Suprapubic skin (tissue), 4 donors: ENCODE data around the gene COLEC11. TPM values are rescaled to one million over a fixed set of nuclear protein-coding genes. Genes with fewer than 3 reads are reported as not detected.

Experiments used
- DNase-seq, 2 donors: peaks; one replicate each; pipeline ENCODE4 v3.0.0-alpha.2; 2019; ENCODE audit warnings: low spot score in 2 of 2
- H3K27ac ChIP-seq: fragments of 200-600 bp; sonication (generic); one replicate; pipeline ENCODE4 v1.5.1; 2019
- H3K27me3 ChIP-seq: fragments of 200-600 bp; sonication (generic); one replicate; pipeline ENCODE4 v1.5.1; 2019
- H3K36me3 ChIP-seq: fragments of 200-600 bp; sonication (generic); one replicate; pipeline ENCODE4 v1.5.1; 2019
- H3K4me1 ChIP-seq: fragments of 200-600 bp; sonication (generic); one replicate; pipeline ENCODE4 v1.5.1; 2019
- H3K4me3 ChIP-seq: fragments of 200-600 bp; sonication (generic); one replicate; pipeline ENCODE4 v1.5.1; 2019; ENCODE audit warnings: mild to moderate bottlenecking
- H3K9me3 ChIP-seq: fragments of 200-600 bp; sonication (generic); one replicate; pipeline ENCODE4 v1.5.1; 2019
- CTCF ChIP-seq, 2 donors: fragments of 200-600 bp in 1 of 2; fragments of 450-650 bp in 1 of 2; sonication (generic) in 1 of 2; IDR thresholded peaks; one replicate each; pipeline ENCODE4 v1.5.1; 2016 to 2019; ENCODE audit warnings: antibody characterized with exemption in 2 of 2, mild to moderate bottlenecking in 1 of 2, moderate library complexity in 1 of 2
- EP300 ChIP-seq: sonication (generic); formaldehyde crosslinking; IDR thresholded peaks from one replicate; pipeline ENCODE4 v1.6.1; 2017; ENCODE audit warnings: antibody characterized with exemption
- POLR2A ChIP-seq, 2 donors: fragments of 450-650 bp; IDR thresholded peaks; one replicate each; pipeline ENCODE4 v1.6.1; 2017; ENCODE audit warnings: antibody characterized with exemption in 2 of 2, mild to moderate bottlenecking in 2 of 2, moderate library complexity in 2 of 2
- POLR2AphosphoS5 ChIP-seq, 3 donors: sonication (generic); formaldehyde crosslinking; IDR thresholded peaks; one replicate each; pipeline ENCODE4 v1.6.1; 2017; ENCODE audit warnings: antibody characterized with exemption in 3 of 3
- WGBS: methylation state at CpG from one replicate; pipeline ENCODE4 v1.1.5; 2018; 5-methylcytosine and 5-hydroxymethylcytosine counted together
- total RNA-seq, 4 donors: library from RNA; depleted of rRNA; stranded (reverse); fragments of >200 nt; gene quantifications; one replicate each; pipeline ENCODE4 v1.1.0, GENCODE V29; 2016

The COLEC11 gene
- total RNA-seq, 4 donors from 2014 or later = 0.39 to 0.68 TPM; not detected in 2

- no peaks in the 10 kb centered on the region for H3K4me1 ChIP-seq
- no peaks in the 10 kb centered on the region for H3K36me3 ChIP-seq
- DNase-seq = no peak
- H3K9me3 ChIP-seq = no peaks in the 10 kb centered on the region
- H3K4me3 ChIP-seq = no peak overlapping the region
- H3K27ac ChIP-seq = no peak overlapping the region
- no peak for TF ChIP-seq CTCF (IDR thresholded peaks at IDR 0.05)
- TF ChIP-seq EP300 = no peak
- TF ChIP-seq POLR2AphosphoS5 (IDR thresholded peaks at IDR 0.05) = no peak
- TF ChIP-seq POLR2A (IDR thresholded peaks at IDR 0.05) = no peak
- no peaks in the 10 kb centered on the region for H3K27me3 ChIP-seq
- WGBS = 69% methylated on average over 3 of the region's 3 CpGs
Observed at GRCh38 chr2:3683748-3684454, 89.0 kb downstream of the COLEC11 start.

GRCh38 chr2:3689998-3690748 lies 95.3 kb downstream of the COLEC11 start:
- no peaks in the 10 kb centered on the region for H3K36me3 ChIP-seq
- H3K4me3 ChIP-seq = no peak overlapping the region
- H3K27me3 ChIP-seq = peaks cover 5% of the 10 kb centered on the region
- no peak for TF ChIP-seq POLR2AphosphoS5 (IDR thresholded peaks at IDR 0.05)
- TF ChIP-seq CTCF (IDR thresholded peaks at IDR 0.05) = no peak
- TF ChIP-seq EP300 = no peak
- no peak for TF ChIP-seq POLR2A (IDR thresholded peaks at IDR 0.05)
- no peaks in the 10 kb centered on the region for H3K9me3 ChIP-seq
- DNase-seq = no peak
- no peak overlapping the region for H3K27ac ChIP-seq
- no peaks in the 10 kb centered on the region for H3K4me1 ChIP-seq

GRCh38 chr2:3692375-3692774 lies 97.5 kb downstream of the COLEC11 start:
- Histone ChIP-seq H3K9me3 (no peaks in the 10 kb centered on the region), H3K4me3 (no peak overlapping the region), H3K4me1 (no peaks in the 10 kb centered on the region), H3K36me3 (no peaks in the 10 kb centered on the region), H3K27me3 (peaks cover 10% of the 10 kb centered on the region), H3K27ac (no peak overlapping the region)
- TF ChIP-seq CTCF (IDR thresholded peaks at IDR 0.05) = no peak
- TF ChIP-seq POLR2A (IDR thresholded peaks at IDR 0.05) = no peak
- DNase-seq = no peak

Other genes starting within 250 kb of the COLEC11 start
- 10 to 100 TPM; 29.0 to 37.5 (median 30.7) TPM for gene EIPR1, start 217.3 kb upstream of the COLEC11 start, total RNA-seq
- 100 to 1,000 TPM in 3 of 4 donors, 10 to 100 TPM in 1; 90.2 to 248 (median 157) TPM for gene TRAPPC12, start 215.4 kb upstream of the COLEC11 start, total RNA-seq
- gene ADI1, start 75.6 kb upstream of the COLEC11 start, total RNA-seq = 10 to 100 TPM; 39.2 to 54.4 (median 45.4) TPM
- gene RNASEH1, start 36.8 kb upstream of the COLEC11 start, total RNA-seq = 10 to 100 TPM in 3 of 4 donors, 1 to 10 TPM in 1; 9.8 to 18.1 (median 15.4) TPM
- 1,000 to 10,000 TPM; 1,595 to 3,203 (median 2,542) TPM for gene RPS7, start 19.9 kb upstream of the COLEC11 start, total RNA-seq
- not detected for gene ALLC, start 63.1 kb downstream of the COLEC11 start, total RNA-seq
- gene DCDC2C, start 108.5 kb downstream of the COLEC11 start, total RNA-seq = 1 to 10 TPM in 1 of 4 donors, not detected in 3; 1.0 TPM